Mesenchymal stem cell (in vitro differentiated cells and primary cell): ENCODE results near the gene FADS6.
"Not testable (repeated sequence)": the region's sequence is repeated elsewhere in the genome, so short reads cannot be mapped to it uniquely, and the experiment has no call there.

Experiments
- DNase-seq: peaks from one replicate; pipeline ENCODE4 v3.0.0-alpha.2; 2013
- H2AFZ ChIP-seq: one replicate; pipeline ENCODE4 v1.6.1; 2013; ENCODE audit warnings: low read depth, mild to moderate bottlenecking, control low read depth, inconsistent platforms, low read length, moderate library complexity
- H2AK5ac ChIP-seq: 2 replicates; pipeline ENCODE4 v1.6.1; 2013; ENCODE audit warnings: low read length, moderate library complexity, mild to moderate bottlenecking, inconsistent platforms; ENCODE audit not compliant: severe bottlenecking
- H2BK120ac ChIP-seq: one replicate; pipeline ENCODE4 v1.6.1; 2013; ENCODE audit warnings: low read depth, mild to moderate bottlenecking, inconsistent platforms, low read length, moderate library complexity
- H2BK12ac ChIP-seq, 2 experiments: one replicate each; pipeline ENCODE4 v1.6.1; 2013; ENCODE audit warnings: inconsistent platforms in 2 of 2, low read length in 2 of 2, mild to moderate bottlenecking in 2 of 2, moderate library complexity in 2 of 2, control low read depth in 1 of 2
- H2BK15ac ChIP-seq: one replicate; pipeline ENCODE4 v1.6.1; 2013; ENCODE audit warnings: mild to moderate bottlenecking, low read depth, inconsistent platforms; ENCODE audit not compliant: poor library complexity, severe bottlenecking
- H2BK5ac ChIP-seq: 2 replicates; pipeline ENCODE4 v1.6.1; 2013; ENCODE audit warnings: low read depth, mild to moderate bottlenecking, low read length, control low read depth, inconsistent platforms; ENCODE audit not compliant: poor library complexity, severe bottlenecking
- H3K14ac ChIP-seq, 2 experiments: one replicate each; pipeline ENCODE4 v1.6.1; 2013; ENCODE audit warnings: inconsistent platforms in 2 of 2, low read length in 2 of 2, control low read depth in 1 of 2, mild to moderate bottlenecking in 1 of 2, moderate library complexity in 1 of 2
- H3K18ac ChIP-seq, 2 experiments: one replicate each; pipeline ENCODE4 v1.6.1; 2013; ENCODE audit warnings: inconsistent platforms in 2 of 2, low read length in 2 of 2, control low read depth in 1 of 2, low read depth in 1 of 2, mild to moderate bottlenecking in 1 of 2
- H3K23ac ChIP-seq, 2 experiments: one replicate each; pipeline ENCODE4 v1.6.1; 2013; ENCODE audit warnings: inconsistent platforms in 2 of 2, low read length in 2 of 2, mild to moderate bottlenecking in 2 of 2, moderate library complexity in 2 of 2, control low read depth in 1 of 2
- H3K27ac ChIP-seq: 2 replicates; pipeline ENCODE4 v1.5.1; 2013; ENCODE audit warnings: mild to moderate bottlenecking, moderate library complexity, low read length, control low read depth, inconsistent platforms; ENCODE audit not compliant: poor library complexity, severe bottlenecking
- H3K27me3 ChIP-seq, 2 experiments: 2 replicates each; pipeline versions ENCODE4 v1.6.1 to v1.7.0; 2013; ENCODE audit warnings: low read length in 2 of 2, mild to moderate bottlenecking in 2 of 2, moderate library complexity in 2 of 2, control low read depth in 1 of 2, inconsistent platforms in 1 of 2; ENCODE audit not compliant: control insufficient read depth in 1 of 2, insufficient read depth in 1 of 2
- H3K36me3 ChIP-seq, 2 experiments: 2 replicates each; pipeline versions ENCODE4 v1.6.1 to v1.7.0; 2013; ENCODE audit warnings: low read length in 2 of 2, control low read depth in 1 of 2, inconsistent platforms in 1 of 2, low read depth in 1 of 2, mild to moderate bottlenecking in 1 of 2; ENCODE audit not compliant: insufficient read depth in 2 of 2, control insufficient read depth in 1 of 2
- H3K4ac ChIP-seq, 2 experiments: one replicate each; pipeline ENCODE4 v1.6.1; 2013; ENCODE audit warnings: inconsistent platforms in 2 of 2, low read length in 2 of 2, mild to moderate bottlenecking in 2 of 2, moderate library complexity in 2 of 2, control low read depth in 1 of 2, low read depth in 1 of 2
- H3K4me1 ChIP-seq: 2 replicates; pipeline ENCODE4 v1.6.1; 2013; ENCODE audit warnings: low read depth, low read length, control low read depth; ENCODE audit not compliant: control insufficient read depth, insufficient read depth
- H3K4me2 ChIP-seq: 2 replicates; pipeline ENCODE4 v1.6.1; 2013; ENCODE audit warnings: low read length, mild to moderate bottlenecking, inconsistent platforms; ENCODE audit not compliant: poor library complexity, severe bottlenecking
- H3K4me3 ChIP-seq, 2 experiments: 2 replicates each; pipeline versions ENCODE4 v1.5.1 to v1.7.0; 2013; ENCODE audit warnings: low read length in 2 of 2, mild to moderate bottlenecking in 2 of 2, control low read depth in 1 of 2, low read depth in 1 of 2; ENCODE audit not compliant: insufficient read depth in 1 of 2
- H3K79me1 ChIP-seq: replicated peaks from 2 replicates; pipeline ENCODE4 v1.6.1; 2013; ENCODE audit warnings: mild to moderate bottlenecking, control low read depth, low read length, inconsistent platforms; ENCODE audit not compliant: poor library complexity, severe bottlenecking
- H3K9ac ChIP-seq: 2 replicates; pipeline ENCODE4 v1.7.0; 2013; ENCODE audit warnings: mild to moderate bottlenecking, low read length, moderate library complexity
- H3K9me3 ChIP-seq: 2 replicates; pipeline ENCODE4 v1.7.0; 2013; ENCODE audit warnings: mild to moderate bottlenecking, low read length; ENCODE audit not compliant: control insufficient read depth
- H4K8ac ChIP-seq: one replicate; pipeline ENCODE4 v1.6.1; 2013; ENCODE audit warnings: inconsistent platforms, mild to moderate bottlenecking, low read length, moderate library complexity
- H4K91ac ChIP-seq: one replicate; pipeline ENCODE4 v1.6.1; 2013; ENCODE audit warnings: mild to moderate bottlenecking, low read length, inconsistent platforms
- WGBS: methylation state at CpG from one replicate; pipeline ENCODE4 v1.1.7; 2013; ENCODE audit warnings: mixed read lengths; 5-methylcytosine and 5-hydroxymethylcytosine counted together

The FADS6 gene

GRCh38 chr17:74917430-74917829 lies 24.0 kb upstream of the FADS6 start:
- Histone ChIP-seq H3K79me1 (no peaks in the 10 kb centered on the region), H3K4me1 (peaks cover 15% of the 10 kb centered on the region), H3K4ac (no peak overlapping the region), H3K4me2 (no peak overlapping the region), H3K27me3 (peaks cover 35 to 71% of the 10 kb centered on the region in 2 experiments), H2BK5ac (no peak overlapping the region), H2BK12ac (no peak overlapping the region), H3K14ac (no peak overlapping the region), H2AK5ac (no peak overlapping the region), H3K27ac (no peak overlapping the region), H3K9me3 (no peaks in the 10 kb centered on the region), H4K91ac (no peak overlapping the region), H4K8ac (no peak overlapping the region), H3K18ac (no peak overlapping the region), H3K23ac (no peak overlapping the region), H2BK15ac (peak overlapping the region; percentile 18), H3K36me3 (no peaks in the 10 kb centered on the region), H2AFZ (no peak overlapping the region), H3K9ac (no peak overlapping the region), H2BK120ac (no peak overlapping the region), H3K4me3 (no peak overlapping the region)
- DNase-seq: no peak
- WGBS: 95% methylated on average over 6 of the region's 10 CpGs

GRCh38 chr17:74916851-74917199 lies 23.4 kb upstream of the FADS6 start:
- no peak overlapping the region for H3K18ac ChIP-seq
- H3K9ac ChIP-seq: no peak overlapping the region
- no peak overlapping the region for H4K91ac ChIP-seq
- DNase-seq: no peak
- H2BK15ac ChIP-seq: no peak overlapping the region
- peaks cover 29 to 66% of the 10 kb centered on the region in 2 experiments for H3K27me3 ChIP-seq
- H3K23ac ChIP-seq: peak overlapping the region in 1 of 2 experiments; percentile 23
- H3K4me1 ChIP-seq: peaks cover 15% of the 10 kb centered on the region
- no peak overlapping the region for H2AFZ ChIP-seq
- H3K4ac ChIP-seq: no peak overlapping the region
- H4K8ac ChIP-seq: no peak overlapping the region
- no peaks in the 10 kb centered on the region for H3K36me3 ChIP-seq
- H3K14ac ChIP-seq: peak overlapping the region in 1 of 2 experiments; percentile 5
- H3K9me3 ChIP-seq: no peaks in the 10 kb centered on the region
- no peak overlapping the region for H2AK5ac ChIP-seq
- H2BK120ac ChIP-seq: no peak overlapping the region
- H3K27ac ChIP-seq: no peak overlapping the region
- no peak overlapping the region for H2BK12ac ChIP-seq
- H3K4me2 ChIP-seq: no peak overlapping the region
- 93% methylated on average over 11 of the region's 11 CpGs for WGBS
- no peak overlapping the region for H3K4me3 ChIP-seq
- H3K79me1 ChIP-seq: no peaks in the 10 kb centered on the region
- H2BK5ac ChIP-seq: no peak overlapping the region

- H4K8ac ChIP-seq: no peak overlapping the region
- H3K14ac ChIP-seq: peak overlapping the region in 1 of 2 experiments; percentile 5
- H2BK5ac ChIP-seq: no peak overlapping the region
- H2BK15ac ChIP-seq: no peak overlapping the region
- H3K27me3 ChIP-seq: peaks cover 23 to 61% of the 10 kb centered on the region in 2 experiments
- no peak overlapping the region for H3K27ac ChIP-seq
- no peak overlapping the region for H3K4ac ChIP-seq
- H3K23ac ChIP-seq: peak overlapping the region in 1 of 2 experiments; percentile 16
- H2AFZ ChIP-seq: no peak overlapping the region
- no peak overlapping the region for H3K4me2 ChIP-seq
- WGBS: 90% methylated on average over 13 of the region's 13 CpGs
- no peak overlapping the region for H4K91ac ChIP-seq
- H3K4me1 ChIP-seq: peaks cover 15% of the 10 kb centered on the region
- H3K9ac ChIP-seq: no peak overlapping the region
- no peak overlapping the region for H2BK120ac ChIP-seq
- DNase-seq: no peak
- H2AK5ac ChIP-seq: no peak overlapping the region
- no peak overlapping the region for H2BK12ac ChIP-seq
- H3K4me3 ChIP-seq: no peak overlapping the region
- no peaks in the 10 kb centered on the region for H3K79me1 ChIP-seq
- H3K18ac ChIP-seq: no peak overlapping the region
- no peaks in the 10 kb centered on the region for H3K36me3 ChIP-seq
- H3K9me3 ChIP-seq: no peaks in the 10 kb centered on the region
Measured at GRCh38 chr17:74916136-74916850, 22.9 kb upstream of the FADS6 start.

- H4K91ac ChIP-seq, H3K23ac ChIP-seq, H2BK12ac ChIP-seq, H2AFZ ChIP-seq, H3K79me1 ChIP-seq, H3K27ac ChIP-seq, H3K4ac ChIP-seq, H4K8ac ChIP-seq, H3K4me1 ChIP-seq, H2AK5ac ChIP-seq, H2BK15ac ChIP-seq, H2BK5ac ChIP-seq, H2BK120ac ChIP-seq, H3K14ac ChIP-seq, H3K18ac ChIP-seq, H3K4me2 ChIP-seq, H3K9ac ChIP-seq, H3K4me3 ChIP-seq, H3K9me3 ChIP-seq, DNase-seq, H3K36me3 ChIP-seq: not testable (repeated sequence)
- peaks cover 19 to 29% of the 10 kb centered on the region in 2 experiments for H3K27me3 ChIP-seq
- WGBS: 75% methylated on average over 7 of the region's 8 CpGs
Measured at GRCh38 chr17:74911423-74911822, 18.0 kb upstream of the FADS6 start.
